HL-60 (cell line): Measurements from ENCODE around the gene TMEM130.

Experiments
- DNase-seq, 2 experiments: peaks; one replicate each; pipeline ENCODE4 v3.0.0-alpha.2; 2010 to 2020; ENCODE audit warnings: low read depth in 1 of 2, low spot score in 1 of 2
- H3K27ac ChIP-seq: fragments of 250-450 bp; sonication (Bioruptor Pico); replicated peaks from 2 replicates; pipeline ENCODE4 v1.5.1; 2020; ENCODE audit warnings: mild to moderate bottlenecking, moderate library complexity
- H3K27me3 ChIP-seq: fragments of 250-450 bp; sonication (Bioruptor Pico); 2 replicates; pipeline ENCODE4 v1.5.1; 2021; ENCODE audit warnings: mild to moderate bottlenecking, moderate library complexity; ENCODE audit not compliant: insufficient read depth, poor library complexity, severe bottlenecking
- H3K4me3 ChIP-seq: replicated peaks from 2 replicates; pipeline ENCODE4 v1.5.1; 2011; ENCODE audit warnings: mild to moderate bottlenecking, control low read depth, low read length; ENCODE audit not compliant: insufficient read depth
- GABPA ChIP-seq: IDR thresholded peaks from 2 replicates; pipeline ENCODE4 v1.6.1; 2012; ENCODE audit warnings: low read depth
- POLR2AphosphoS5 ChIP-seq: IDR thresholded peaks from 2 replicates; pipeline ENCODE4 v1.6.1; 2012; ENCODE audit warnings: low read depth
- SPI1 ChIP-seq: IDR thresholded peaks from 2 replicates; pipeline ENCODE4 v1.6.1; 2012; ENCODE audit warnings: low read depth, mild to moderate bottlenecking, borderline replicate concordance
- TF ChIP-seq, protein P1 (sequence below): IDR thresholded peaks from 2 replicates; pipeline ENCODE4 v1.6.1; 2012; ENCODE audit warnings: low read depth; ENCODE audit not compliant: insufficient replicate concordance
- TF ChIP-seq, protein P2 (sequence below): IDR thresholded peaks from one replicate; pipeline ENCODE4 v1.5.1; 2011; ENCODE audit warnings: low read length, control low read depth, inconsistent platforms; ENCODE audit not compliant: insufficient read depth

The TMEM130 gene

DNA sequence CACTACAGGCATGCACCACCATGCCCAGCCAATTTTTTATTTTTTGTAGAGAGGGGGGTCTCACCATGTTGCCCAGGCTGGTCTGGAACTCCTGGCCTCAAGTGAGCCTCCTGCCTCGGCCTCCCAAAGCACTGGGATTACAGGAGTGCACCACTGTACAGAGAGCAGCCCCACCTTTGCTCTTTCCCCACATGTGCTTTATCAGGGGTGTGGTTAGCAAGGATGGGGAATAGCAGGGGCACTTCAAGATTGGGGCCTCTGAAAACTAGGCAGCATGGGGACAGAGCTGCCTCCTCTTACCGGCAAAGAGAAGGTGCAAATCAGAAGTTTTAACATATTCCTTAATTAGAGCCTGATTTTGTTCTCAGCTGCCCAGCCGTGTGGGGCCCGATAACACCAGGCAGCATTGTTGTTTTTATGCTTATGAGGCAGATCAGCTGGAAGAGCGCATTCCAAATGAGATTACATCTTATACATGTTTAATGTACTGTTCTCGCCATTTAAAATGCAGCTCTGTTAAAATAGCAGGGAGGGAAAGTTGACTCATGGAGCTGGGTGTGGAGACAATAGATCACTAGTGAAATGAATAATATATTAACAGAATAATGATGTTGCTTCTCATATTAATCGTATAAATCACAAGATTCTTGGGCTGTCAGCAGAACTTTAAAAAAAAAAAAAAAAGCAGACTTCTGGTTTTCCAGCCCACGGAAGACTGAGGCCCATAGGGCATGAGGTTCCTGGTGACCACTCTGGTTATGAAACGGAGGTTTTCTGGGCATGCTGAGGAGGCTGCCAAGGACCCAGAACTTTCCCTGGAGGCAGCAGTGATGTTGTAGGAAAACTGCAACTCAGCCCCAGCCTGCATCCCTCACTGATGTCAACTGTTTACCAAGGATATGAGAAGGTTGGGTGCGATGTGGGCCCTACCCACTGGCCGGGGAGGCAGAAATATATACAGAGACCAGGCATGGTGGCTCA is 62.5 kb downstream of the TMEM130 start:
- no peaks in the 10 kb centered on the region for H3K27me3 ChIP-seq
- no peak overlapping the region for H3K27ac ChIP-seq
- no peak for DNase-seq
- H3K4me3 ChIP-seq, result no peak overlapping the region
- TF ChIP-seq, protein P1, sequence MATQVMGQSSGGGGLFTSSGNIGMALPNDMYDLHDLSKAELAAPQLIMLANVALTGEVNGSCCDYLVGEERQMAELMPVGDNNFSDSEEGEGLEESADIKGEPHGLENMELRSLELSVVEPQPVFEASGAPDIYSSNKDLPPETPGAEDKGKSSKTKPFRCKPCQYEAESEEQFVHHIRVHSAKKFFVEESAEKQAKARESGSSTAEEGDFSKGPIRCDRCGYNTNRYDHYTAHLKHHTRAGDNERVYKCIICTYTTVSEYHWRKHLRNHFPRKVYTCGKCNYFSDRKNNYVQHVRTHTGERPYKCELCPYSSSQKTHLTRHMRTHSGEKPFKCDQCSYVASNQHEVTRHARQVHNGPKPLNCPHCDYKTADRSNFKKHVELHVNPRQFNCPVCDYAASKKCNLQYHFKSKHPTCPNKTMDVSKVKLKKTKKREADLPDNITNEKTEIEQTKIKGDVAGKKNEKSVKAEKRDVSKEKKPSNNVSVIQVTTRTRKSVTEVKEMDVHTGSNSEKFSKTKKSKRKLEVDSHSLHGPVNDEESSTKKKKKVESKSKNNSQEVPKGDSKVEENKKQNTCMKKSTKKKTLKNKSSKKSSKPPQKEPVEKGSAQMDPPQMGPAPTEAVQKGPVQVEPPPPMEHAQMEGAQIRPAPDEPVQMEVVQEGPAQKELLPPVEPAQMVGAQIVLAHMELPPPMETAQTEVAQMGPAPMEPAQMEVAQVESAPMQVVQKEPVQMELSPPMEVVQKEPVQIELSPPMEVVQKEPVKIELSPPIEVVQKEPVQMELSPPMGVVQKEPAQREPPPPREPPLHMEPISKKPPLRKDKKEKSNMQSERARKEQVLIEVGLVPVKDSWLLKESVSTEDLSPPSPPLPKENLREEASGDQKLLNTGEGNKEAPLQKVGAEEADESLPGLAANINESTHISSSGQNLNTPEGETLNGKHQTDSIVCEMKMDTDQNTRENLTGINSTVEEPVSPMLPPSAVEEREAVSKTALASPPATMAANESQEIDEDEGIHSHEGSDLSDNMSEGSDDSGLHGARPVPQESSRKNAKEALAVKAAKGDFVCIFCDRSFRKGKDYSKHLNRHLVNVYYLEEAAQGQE, result no peak
- TF ChIP-seq POLR2AphosphoS5, result no peak

DNA sequence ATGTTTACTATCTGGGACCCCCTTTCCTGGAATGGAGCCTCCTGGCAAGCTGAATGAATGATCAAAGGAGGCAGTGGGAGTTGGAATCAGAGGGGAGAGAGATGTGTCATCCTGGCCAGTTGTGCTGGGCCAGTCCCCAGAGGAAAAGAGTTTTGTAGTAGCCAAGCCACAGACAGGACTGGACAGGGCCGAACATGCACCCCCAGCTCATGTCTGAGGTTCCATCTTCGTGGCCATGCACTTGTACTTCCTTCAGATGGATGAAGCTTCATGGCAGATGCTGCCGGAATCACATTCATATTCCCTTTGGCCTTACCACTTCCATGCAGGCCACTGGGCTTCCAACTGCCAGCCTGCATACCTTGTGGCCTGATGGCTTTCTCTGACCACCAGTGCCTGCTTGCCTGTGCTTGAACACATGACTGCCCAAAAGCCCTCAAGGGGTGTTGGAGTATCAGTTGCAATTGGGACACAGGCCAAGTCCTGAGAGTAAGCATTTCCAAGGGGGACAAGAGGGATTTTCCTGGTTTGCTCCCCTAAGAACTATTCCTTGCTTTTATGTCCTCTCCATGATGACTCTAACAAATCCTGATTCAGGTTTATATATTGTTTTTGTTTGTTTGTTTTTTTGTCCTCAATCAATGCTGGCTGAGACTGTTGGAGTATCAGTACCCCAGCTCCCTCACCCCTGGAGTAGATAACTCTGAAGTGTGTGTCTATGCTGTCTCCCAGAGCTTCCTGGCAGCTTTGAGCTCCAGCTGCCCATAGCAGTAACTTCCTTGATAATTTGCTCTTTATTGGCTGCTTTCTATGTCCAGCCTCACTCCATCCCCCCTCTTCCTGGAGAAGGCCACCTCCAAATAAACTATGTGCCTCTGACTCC is 63.6 kb downstream of the TMEM130 start:
- DNase-seq, result no peak
- Histone ChIP-seq H3K4me3 (no peak overlapping the region), H3K27me3 (no peaks in the 10 kb centered on the region), H3K27ac (no peak overlapping the region)
- TF ChIP-seq POLR2AphosphoS5 (no peak), GABPA (no peak), SPI1 (no peak)
- TF ChIP-seq, protein P1, result no peak
- TF ChIP-seq, protein P2, sequence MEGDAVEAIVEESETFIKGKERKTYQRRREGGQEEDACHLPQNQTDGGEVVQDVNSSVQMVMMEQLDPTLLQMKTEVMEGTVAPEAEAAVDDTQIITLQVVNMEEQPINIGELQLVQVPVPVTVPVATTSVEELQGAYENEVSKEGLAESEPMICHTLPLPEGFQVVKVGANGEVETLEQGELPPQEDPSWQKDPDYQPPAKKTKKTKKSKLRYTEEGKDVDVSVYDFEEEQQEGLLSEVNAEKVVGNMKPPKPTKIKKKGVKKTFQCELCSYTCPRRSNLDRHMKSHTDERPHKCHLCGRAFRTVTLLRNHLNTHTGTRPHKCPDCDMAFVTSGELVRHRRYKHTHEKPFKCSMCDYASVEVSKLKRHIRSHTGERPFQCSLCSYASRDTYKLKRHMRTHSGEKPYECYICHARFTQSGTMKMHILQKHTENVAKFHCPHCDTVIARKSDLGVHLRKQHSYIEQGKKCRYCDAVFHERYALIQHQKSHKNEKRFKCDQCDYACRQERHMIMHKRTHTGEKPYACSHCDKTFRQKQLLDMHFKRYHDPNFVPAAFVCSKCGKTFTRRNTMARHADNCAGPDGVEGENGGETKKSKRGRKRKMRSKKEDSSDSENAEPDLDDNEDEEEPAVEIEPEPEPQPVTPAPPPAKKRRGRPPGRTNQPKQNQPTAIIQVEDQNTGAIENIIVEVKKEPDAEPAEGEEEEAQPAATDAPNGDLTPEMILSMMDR, result no peak

DNA sequence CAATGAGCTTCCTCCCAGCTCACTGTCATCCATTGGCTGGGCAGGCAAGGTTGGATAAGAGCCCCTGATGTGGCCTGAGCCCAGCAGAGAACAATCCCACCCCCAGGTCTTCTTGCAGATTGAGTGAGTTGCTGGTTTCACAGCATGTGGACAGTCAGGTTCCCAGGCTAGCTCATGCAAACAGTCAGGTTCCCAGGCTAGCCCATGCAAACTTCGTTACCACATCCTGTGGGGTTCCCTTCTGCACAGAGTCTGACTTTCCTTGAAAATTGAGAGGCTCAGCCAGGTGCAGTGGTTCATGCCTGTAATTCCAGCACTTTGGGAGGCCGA is 67.1 kb downstream of the TMEM130 start:
- Histone ChIP-seq H3K27ac (no peak overlapping the region), H3K27me3 (no peaks in the 10 kb centered on the region), H3K4me3 (no peak overlapping the region)
- DNase-seq, result no peak
- no peak for TF ChIP-seq GABPA
- TF ChIP-seq POLR2AphosphoS5, result no peak
- TF ChIP-seq, protein P1, result no peak
- no peak for TF ChIP-seq SPI1
- TF ChIP-seq, protein P2, result no peak
